Type B pancreatic cell (in vitro differentiated cells): ENCODE data around the gene UBE2E1. TPM values are rescaled to one million over a fixed set of nuclear protein-coding genes. Genes with fewer than 3 reads are reported as not detected.

ENCODE experiments used
- DNase-seq: peaks from one replicate; pipeline ENCODE4 v3.0.0; 2021; ENCODE audit warnings: mixed read lengths; ENCODE audit not compliant: unreplicated experiment; ENCODE audit errors: extremely low spot score
- H3K27ac Mint-ChIP-seq: 2 replicates; pipeline ENCODE4 v1.8.0; 2021; ENCODE audit warnings: mild to moderate bottlenecking, mixed read lengths
- H3K27me3 Mint-ChIP-seq: 2 replicates; pipeline ENCODE4 v1.8.0; 2021; ENCODE audit warnings: mixed read lengths
- H3K36me3 Mint-ChIP-seq: 2 replicates; pipeline ENCODE4 v1.8.0; 2021; ENCODE audit warnings: mixed read lengths
- H3K4me1 Mint-ChIP-seq: one replicate; pipeline ENCODE4 v1.8.0; 2021; ENCODE audit warnings: mixed read lengths; ENCODE audit not compliant: unreplicated experiment
- H3K4me3 Mint-ChIP-seq: 2 replicates; pipeline ENCODE4 v1.8.0; 2021; ENCODE audit warnings: mild to moderate bottlenecking, mixed read lengths
- H3K9me3 Mint-ChIP-seq: 2 replicates; pipeline ENCODE4 v1.8.0; 2021; ENCODE audit warnings: mixed read lengths
- total RNA-seq: library from RNA; stranded (reverse); gene quantifications from 2 replicates; pipeline ENCODE4 v1.2.1, GENCODE V29; 2021; ENCODE audit warnings: low replicate concordance
- TF ChIP-seq, protein P1 (sequence below): fragments of 200-600 bp; sonication (generic); conservative IDR thresholded peaks from 2 replicates; pipeline ENCODE4 v1.5.0; 2021; ENCODE audit warnings: antibody characterized with exemption, mild to moderate bottlenecking

UBE2E1 gene
- total RNA-seq, 1 donor from 2014 or later, result 110 TPM

DNA sequence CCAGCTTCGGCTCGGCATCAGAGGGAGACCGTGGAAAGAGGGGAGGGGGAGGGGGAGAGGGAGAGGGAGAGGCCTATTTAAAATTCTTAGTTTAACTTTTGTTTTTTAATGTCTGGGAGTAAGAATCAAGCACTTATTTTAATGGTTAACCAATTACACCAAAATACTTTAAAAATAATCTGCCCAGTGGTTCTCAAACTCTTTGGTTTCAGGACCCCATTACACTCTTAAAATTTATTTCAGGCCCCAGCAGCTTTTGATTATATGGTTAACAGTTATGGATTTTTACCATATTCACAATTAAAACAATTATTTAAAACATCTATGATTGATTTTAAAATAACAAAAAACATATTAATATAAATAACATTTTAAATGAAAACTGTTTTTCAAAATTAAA lies 66.6 kb downstream of the UBE2E1 start:
- Mint-ChIP-seq H3K9me3 (no peaks in the 10 kb centered on the region), H3K4me3 (no peak overlapping the region), H3K36me3 (peaks cover 9% of the 10 kb centered on the region), H3K27me3 (no peaks in the 10 kb centered on the region), H3K27ac (no peak overlapping the region), H3K4me1 (peaks cover 38% of the 10 kb centered on the region)
- TF ChIP-seq, protein P1, sequence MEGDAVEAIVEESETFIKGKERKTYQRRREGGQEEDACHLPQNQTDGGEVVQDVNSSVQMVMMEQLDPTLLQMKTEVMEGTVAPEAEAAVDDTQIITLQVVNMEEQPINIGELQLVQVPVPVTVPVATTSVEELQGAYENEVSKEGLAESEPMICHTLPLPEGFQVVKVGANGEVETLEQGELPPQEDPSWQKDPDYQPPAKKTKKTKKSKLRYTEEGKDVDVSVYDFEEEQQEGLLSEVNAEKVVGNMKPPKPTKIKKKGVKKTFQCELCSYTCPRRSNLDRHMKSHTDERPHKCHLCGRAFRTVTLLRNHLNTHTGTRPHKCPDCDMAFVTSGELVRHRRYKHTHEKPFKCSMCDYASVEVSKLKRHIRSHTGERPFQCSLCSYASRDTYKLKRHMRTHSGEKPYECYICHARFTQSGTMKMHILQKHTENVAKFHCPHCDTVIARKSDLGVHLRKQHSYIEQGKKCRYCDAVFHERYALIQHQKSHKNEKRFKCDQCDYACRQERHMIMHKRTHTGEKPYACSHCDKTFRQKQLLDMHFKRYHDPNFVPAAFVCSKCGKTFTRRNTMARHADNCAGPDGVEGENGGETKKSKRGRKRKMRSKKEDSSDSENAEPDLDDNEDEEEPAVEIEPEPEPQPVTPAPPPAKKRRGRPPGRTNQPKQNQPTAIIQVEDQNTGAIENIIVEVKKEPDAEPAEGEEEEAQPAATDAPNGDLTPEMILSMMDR, result no peak
- DNase-seq, result no peak

DNA sequence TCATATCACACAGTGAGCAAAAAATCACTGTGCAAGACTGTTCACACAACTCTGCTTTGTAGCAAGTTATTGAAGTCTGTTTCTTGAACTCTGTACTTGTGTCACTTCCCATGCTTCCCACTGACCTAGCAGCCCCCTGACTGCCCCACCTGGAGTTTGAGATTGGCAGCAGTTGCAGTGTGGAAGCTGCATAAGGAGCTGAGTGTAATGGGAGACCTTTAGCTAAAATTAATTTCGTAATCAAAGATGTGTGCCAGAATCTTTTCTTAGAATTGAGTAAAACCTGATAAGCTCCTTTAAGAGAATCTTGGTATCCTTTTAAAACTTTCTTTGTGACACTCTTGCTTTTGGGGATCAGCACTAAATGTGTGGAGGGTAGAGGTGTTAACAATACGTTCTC lies 68.2 kb downstream of the UBE2E1 start:
- Mint-ChIP-seq H3K9me3 (no peaks in the 10 kb centered on the region), H3K4me3 (no peak overlapping the region), H3K27ac (no peak overlapping the region), H3K27me3 (no peaks in the 10 kb centered on the region), H3K4me1 (peaks cover 27% of the 10 kb centered on the region), H3K36me3 (peaks cover 10% of the 10 kb centered on the region)
- TF ChIP-seq, protein P1, result no peak
- DNase-seq, result no peak

GRCh38 chr3:23874359-23875112 lies 68.8 kb downstream of the UBE2E1 start:
- no peak overlapping the region for H3K27ac Mint-ChIP-seq

GRCh38 chr3:23875113-23875725 lies 69.5 kb downstream of the UBE2E1 start:
- Mint-ChIP-seq H3K27me3 (no peaks in the 10 kb centered on the region), H3K9me3 (no peaks in the 10 kb centered on the region), H3K36me3 (peaks cover 14% of the 10 kb centered on the region), H3K4me1 (peaks cover 22% of the 10 kb centered on the region), H3K4me3 (no peak overlapping the region), H3K27ac (no peak overlapping the region)
- no peak for DNase-seq
- TF ChIP-seq, protein P1, result no peak

More at GRCh38 chr3:23874359-23875112, 68.8 kb downstream of the UBE2E1 start:
- Mint-ChIP-seq H3K4me3 (no peak overlapping the region), H3K4me1 (peaks cover 26% of the 10 kb centered on the region), H3K9me3 (no peaks in the 10 kb centered on the region), H3K36me3 (peaks cover 16% of the 10 kb centered on the region), H3K27me3 (no peaks in the 10 kb centered on the region)
- TF ChIP-seq, protein P1, result no peak
- no peak for DNase-seq

DNA sequence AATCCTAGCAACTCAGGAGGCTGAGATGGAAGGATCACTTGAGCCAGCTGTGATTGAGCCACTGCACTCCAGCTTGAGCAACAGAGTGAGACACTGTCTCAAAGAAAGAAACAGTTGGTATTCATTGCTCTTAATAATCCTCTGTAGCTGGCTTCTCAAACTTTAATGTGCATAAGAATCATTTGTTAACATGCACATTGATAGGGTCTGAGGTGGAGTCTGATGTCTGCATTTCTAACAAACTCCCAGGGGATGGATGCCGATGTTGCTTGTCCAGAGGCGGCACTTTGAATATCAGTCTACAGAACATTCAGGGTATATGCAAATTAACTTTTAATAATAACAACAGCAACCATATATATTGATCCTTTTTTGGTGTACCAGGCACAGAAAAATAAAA lies 71.2 kb downstream of the UBE2E1 start:
- Mint-ChIP-seq H3K27ac (no peak overlapping the region), H3K27me3 (no peaks in the 10 kb centered on the region), H3K36me3 (peaks cover 22% of the 10 kb centered on the region), H3K4me1 (peaks cover 22% of the 10 kb centered on the region), H3K4me3 (no peak overlapping the region), H3K9me3 (no peaks in the 10 kb centered on the region)
- no peak for DNase-seq
- TF ChIP-seq, protein P1, result no peak
